Limb (tissue), 2 donors: Measurements from ENCODE around the gene ITM2C.

Experiments
- DNase-seq, 2 donors: peaks; one replicate each; pipeline ENCODE4 v3.0.0-alpha.2; 2016; ENCODE audit errors: extremely low spot score in 2 of 2

Gene ITM2C

GRCh38 chr2:230849633-230850357, 14.9 kb upstream of the ITM2C start:
- no peak for DNase-seq

DNA sequence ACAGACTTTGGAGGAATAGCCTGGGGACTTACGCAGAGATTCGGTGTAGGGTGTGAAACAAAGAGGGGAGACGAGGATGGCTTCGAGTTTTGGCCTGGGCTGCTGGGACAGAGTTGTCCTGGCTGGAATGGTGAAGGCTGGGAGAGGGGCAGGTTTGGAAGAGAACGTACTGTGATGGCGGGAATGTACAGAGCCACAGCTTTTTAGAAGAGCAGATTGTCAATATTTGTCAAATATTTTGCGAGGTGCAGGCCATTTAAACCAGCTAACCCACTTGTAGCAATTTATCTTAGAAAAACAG, 14.4 kb upstream of the ITM2C start:
- DNase-seq = no peak

- DNase-seq = no peak
Observed at GRCh38 chr2:230852113-230852512, 12.6 kb upstream of the ITM2C start.

DNA sequence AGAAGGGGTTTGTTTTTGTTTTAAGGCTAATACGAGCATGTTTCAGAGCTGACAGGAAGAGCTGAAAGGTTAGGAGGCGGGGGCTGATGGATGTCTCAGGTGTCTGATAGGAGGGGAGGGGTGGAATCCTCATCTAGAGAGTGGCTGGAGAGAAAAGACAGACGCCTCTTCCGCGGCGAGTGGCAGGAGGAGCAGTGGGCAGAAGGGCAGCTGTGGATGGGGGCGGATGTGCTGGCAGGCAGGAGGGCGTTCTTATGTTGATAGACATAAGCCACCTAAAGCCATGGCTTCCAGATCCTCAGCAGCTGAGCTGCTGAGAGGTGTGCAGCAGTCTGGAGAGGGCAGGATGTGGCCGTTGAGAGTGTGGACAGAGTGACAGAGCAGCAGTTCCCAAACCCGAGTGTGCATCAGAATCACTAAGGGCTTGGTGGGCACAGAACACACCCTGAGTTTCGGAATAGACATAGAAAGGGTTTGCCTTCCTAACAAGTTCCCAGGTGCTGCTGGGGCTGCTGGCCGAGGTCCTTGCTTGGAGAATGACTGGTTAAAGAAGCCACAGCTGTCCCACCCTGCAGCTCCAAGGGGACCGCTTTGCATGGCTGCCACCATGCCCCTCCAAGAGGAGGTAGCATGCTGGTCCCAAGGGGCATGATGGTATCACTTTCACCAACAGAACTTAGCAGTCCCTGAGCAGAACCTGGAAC, 3.0 kb upstream of the ITM2C start:
- DNase-seq = no peak

GRCh38 chr2:230862292-230862691, 2.5 kb upstream of the ITM2C start:
- no peak for DNase-seq

DNA sequence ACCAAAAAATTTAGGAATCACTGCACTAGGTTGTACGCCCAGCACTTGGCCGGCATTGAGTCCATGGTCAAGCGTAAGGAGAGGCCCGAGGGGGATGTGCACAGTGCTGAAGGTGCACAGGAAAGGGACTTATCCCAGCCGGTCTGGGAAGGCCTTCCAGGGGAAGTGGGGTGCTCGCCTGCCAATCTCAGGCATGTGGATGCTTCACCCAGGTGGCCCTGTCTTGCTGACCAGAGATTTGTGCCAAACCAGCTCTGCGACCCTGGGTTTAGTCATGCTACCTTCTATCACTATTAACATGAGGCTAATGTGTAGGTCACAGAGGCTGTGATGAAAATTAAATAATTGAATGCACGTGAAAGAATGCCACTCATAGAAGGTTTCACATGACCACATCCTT, 1.7 kb upstream of the ITM2C start:
- no peak for DNase-seq

- no peak for DNase-seq
Observed at GRCh38 chr2:230863442-230864121, 1.2 kb upstream of the ITM2C start.

- DNase-seq = no peak
Observed at GRCh38 chr2:230864122-230864604, 579 bp upstream of the ITM2C start.

- DNase-seq = peak in 1 of 2 donors; percentile 29
Observed at GRCh38 chr2:230865307-230865765, 594 bp downstream of the ITM2C start.

DNA sequence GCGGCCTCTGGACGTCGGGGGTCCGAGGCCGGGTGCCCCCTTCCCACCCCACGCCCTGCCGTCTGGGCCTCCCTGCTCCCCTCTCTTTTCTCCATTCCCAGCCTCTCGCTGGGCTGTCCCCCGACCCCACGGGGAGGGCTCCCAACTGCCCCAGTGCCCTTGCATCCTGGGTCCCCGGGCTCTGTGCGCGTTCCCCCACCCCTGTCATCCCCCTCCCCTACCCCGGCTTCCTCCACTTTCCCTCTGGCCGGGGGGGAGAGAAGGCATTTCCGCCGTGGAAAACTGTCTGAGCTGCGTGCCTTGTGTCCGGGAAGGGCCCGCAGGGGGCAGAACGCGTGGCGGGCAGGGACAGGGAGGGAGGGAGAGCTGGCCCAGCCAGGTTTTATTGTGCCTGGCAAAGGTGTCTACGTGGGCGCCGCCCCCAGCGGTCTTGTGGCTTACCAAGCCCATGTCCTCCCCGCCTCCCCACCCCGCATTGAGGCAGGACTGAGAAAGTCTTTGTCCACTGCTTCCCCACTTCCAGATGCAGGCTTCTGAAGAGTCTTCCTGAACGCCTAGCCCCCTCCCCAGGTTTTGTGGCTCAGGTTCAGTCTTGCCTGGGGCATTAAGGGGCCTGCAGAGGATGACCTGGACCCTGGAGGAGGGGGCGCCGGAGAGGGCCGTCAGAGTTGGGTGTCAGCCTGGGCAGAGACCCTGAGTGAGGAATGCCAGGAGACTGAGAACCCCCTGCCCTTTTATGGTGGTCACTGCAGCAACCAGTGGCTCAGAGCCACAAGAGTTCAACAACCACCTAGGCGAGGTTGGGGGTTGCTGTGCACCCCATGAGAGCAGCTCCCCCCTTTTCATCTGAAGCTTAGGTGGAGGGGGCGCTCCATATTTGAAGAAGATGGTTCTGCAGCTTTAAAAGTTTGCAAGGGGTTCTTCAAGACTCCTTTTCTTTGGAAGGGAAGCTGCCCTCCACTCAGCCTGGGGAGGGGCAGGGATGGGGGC, 1.3 kb downstream of the ITM2C start:
- DNase-seq = peak; percentile 14 to 82

DNA sequence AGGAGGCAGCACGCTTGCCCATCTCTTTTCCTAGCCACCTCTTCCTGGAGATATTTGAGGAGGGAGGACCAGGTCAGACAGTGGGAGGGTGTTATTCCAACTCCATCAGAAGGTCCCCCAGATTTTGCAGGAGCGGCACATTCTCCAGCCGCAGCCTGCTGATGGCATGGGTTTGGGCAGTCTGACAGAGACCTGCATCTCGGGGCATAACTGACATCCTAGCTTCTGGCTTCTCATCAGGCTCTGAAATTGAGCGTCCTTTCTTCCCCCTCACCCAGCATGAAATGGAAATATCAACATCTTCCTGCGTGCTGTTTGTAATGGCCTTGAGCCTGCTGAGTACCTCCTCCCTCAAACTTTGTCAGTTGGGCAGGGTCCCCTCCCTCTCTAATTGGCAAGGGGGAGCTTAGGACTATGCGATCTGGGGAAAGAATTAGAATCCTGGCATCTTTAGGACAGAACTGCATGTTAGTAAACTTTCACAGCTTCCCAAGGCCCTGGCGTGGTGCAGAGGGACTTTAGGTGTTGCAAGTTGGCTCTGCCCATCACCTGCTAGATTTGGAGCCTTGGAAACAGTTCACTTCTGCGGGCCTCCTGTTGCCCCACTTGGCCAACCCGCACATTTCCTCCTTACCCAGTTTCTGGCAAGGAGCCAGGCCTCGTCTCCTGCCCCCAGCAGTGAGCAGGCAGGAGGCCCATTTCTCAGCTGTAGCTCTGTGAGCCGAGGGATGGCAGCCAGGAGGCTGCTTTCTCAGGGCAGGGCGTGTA, 2.2 kb downstream of the ITM2C start:
- DNase-seq = peak; percentile 19 to 77

GRCh38 chr2:230868161-230868946, 3.6 kb downstream of the ITM2C start:
- peak; percentile 26 to 77 for DNase-seq

GRCh38 chr2:230868947-230869913, 4.5 kb downstream of the ITM2C start:
- DNase-seq = peak; percentile 44 to 65

DNA sequence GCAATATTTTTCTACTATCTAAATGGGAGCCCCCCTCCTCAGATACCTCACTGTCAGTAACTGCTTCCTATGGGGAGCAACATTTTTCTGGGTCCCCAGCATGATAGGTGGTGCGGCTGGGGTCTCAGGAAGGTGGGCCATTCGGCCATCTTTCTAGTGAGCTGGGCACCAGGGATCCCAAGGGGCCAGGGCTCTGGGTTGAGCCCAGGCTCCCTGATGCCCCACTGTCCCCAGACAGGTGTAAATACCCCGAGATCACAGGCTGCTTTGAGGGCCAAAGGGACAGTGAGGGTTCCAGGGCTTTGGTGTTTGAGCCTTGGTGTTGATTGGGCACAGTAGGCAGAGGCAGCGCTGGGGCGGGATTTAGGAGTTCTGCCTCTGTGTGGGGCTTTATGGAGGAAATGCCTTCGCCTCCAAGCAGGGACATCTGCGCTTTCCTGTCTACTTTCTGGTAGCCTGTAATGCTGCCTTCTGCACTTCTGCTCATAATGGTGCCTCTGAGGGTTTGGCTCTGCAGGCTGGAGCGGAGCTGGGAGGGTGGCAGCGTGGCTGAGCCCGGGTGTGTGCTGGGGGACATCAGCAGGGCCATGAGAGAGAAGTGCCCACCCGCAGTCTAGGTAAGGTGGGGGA, 5.3 kb downstream of the ITM2C start:
- peak in 1 of 2 donors; percentile 11 for DNase-seq

- DNase-seq = peak; percentile 27 to 66
Observed at GRCh38 chr2:230870544-230871360, 6.0 kb downstream of the ITM2C start.

- DNase-seq = no peak
Observed at GRCh38 chr2:230871361-230872150, 6.8 kb downstream of the ITM2C start.
